ENCODE data around the gene ROR1.

The ROR1 gene

GRCh38 chr1:63833363-63834119 is 59.7 kb downstream of the ROR1 start:
- TF ChIP-seq, protein P1, sequence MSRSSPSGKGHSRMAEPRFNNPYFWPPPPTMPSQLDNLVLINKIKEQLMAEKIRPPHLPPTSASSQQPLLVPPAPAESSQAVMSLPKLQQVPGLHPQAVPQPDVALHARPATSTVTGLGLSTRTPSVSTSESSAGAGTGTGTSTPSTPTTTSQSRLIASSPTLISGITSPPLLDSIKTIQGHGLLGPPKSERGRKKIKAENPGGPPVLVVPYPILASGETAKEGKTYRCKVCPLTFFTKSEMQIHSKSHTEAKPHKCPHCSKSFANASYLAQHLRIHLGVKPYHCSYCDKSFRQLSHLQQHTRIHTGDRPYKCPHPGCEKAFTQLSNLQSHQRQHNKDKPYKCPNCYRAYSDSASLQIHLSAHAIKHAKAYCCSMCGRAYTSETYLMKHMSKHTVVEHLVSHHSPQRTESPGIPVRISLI (tag by site-specific recombination; IDR thresholded peaks at IDR 0.05) = peak; percentile 71; the same call in 1 of the 2 replicates
- no peak for TF ChIP-seq MYNN (tag by site-specific recombination; IDR thresholded peaks at IDR 0.05; ENCODE audit: borderline replicate concordance)
- peaks cover 8% of the 10 kb centered on the region; the same call in 1 of the 2 replicates for H3K4me1 ChIP-seq (ENCODE audit: control insufficient read depth, insufficient read depth, low read length)
- no peak overlapping the region for H3K4me3 ChIP-seq (ENCODE audit: low read depth, low read length)
- H3K27ac ChIP-seq (ENCODE audit: extremely low read depth, low read depth, low read length) = no peak overlapping the region
- no peaks in the 10 kb centered on the region for H3K9me3 ChIP-seq (ENCODE audit: control insufficient read depth, insufficient read depth, low read depth, low read length)
- H3K36me3 ChIP-seq (ENCODE audit: control insufficient read depth in 2 of 2, insufficient read depth in 1 of 2, low read length in 2 of 2) = no peaks in the 10 kb centered on the region
- POLR2A ChIA-PET = no interaction called here
- CTCF ChIA-PET = interaction anchor here (1.1 kb wide), 1 partner anchor 159 kb away, joined by 4 read pairs; no protein-coding TSS in a partner anchor

DNA sequence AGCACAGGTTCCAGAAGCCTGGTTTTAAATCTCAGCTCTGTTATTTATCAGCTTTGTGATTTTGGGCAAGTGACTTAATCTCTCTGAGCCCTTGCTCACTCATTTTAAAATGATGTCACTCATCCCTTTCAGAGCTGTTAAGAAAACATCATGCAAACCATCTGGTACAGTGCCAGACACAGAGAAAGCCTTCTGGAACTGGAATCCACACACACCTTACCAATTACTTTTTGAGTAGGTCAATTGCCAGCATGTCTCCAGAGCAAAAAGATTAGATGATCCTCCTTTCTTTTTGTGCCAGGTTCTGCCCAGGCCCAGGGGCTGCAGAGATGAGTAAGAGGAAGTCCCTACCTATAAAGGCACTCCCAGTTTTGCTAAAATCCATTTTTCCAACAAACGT is 61.3 kb downstream of the ROR1 start:
- no peaks in the 10 kb centered on the region for H3K9me3 ChIP-seq (ENCODE audit: control insufficient read depth, insufficient read depth, low read depth, low read length)
- CTCF ChIA-PET = interaction anchor here (0.7 kb wide), 3 partner anchors 15 to 878 kb away, joined by 3 to 5 read pairs (median 4); no protein-coding TSS in a partner anchor
- H3K27ac ChIP-seq (ENCODE audit: extremely low read depth, low read depth, low read length) = no peak overlapping the region
- H3K4me1 ChIP-seq (ENCODE audit: control insufficient read depth, insufficient read depth, low read length) = peaks cover 8% of the 10 kb centered on the region; the same call in 1 of the 2 replicates
- no peaks in the 10 kb centered on the region for H3K36me3 ChIP-seq (ENCODE audit: control insufficient read depth in 2 of 2, insufficient read depth in 1 of 2, low read length in 2 of 2)
- POLR2A ChIA-PET = interaction anchor here (0.6 kb wide), 1 partner anchor 128 kb away, joined by 4 read pairs; no protein-coding TSS in a partner anchor
- H3K4me3 ChIP-seq (ENCODE audit: low read depth, low read length) = no peak overlapping the region
- TF ChIP-seq ZNF324 (tag by site-specific recombination; IDR thresholded peaks at IDR 0.05) (no peak), ZXDB (tag by site-specific recombination; IDR thresholded peaks at IDR 0.05) (0 out of 2 replicates have a peak, but pooled peaks have one; percentile 14), ZNF302 (tag by site-specific recombination; IDR thresholded peaks at IDR 0.05; ENCODE audit: low read depth) (no peak), ZNF501 (tag by site-specific recombination; IDR thresholded peaks at IDR 0.05) (0 out of 2 replicates have a peak, but pooled peaks have one; percentile 61), ZNF580 (tag by site-specific recombination; IDR thresholded peaks at IDR 0.05) (no peak), YY1 (tag by site-specific recombination; IDR thresholded peaks at IDR 0.05) (no peak), ZEB2 (tag by site-specific recombination; IDR thresholded peaks at IDR 0.05) (no peak), AEBP2 (tag by site-specific recombination; IDR thresholded peaks at IDR 0.05; ENCODE audit: borderline replicate concordance) (no peak), GLI4 (tag by site-specific recombination; IDR thresholded peaks at IDR 0.05) (no peak), ZNF704 (tag by site-specific recombination; IDR thresholded peaks at IDR 0.05) (no peak), RBAK (tag by site-specific recombination; IDR thresholded peaks at IDR 0.05) (no peak), ZNF416 (tag by site-specific recombination; IDR thresholded peaks at IDR 0.05) (no peak), ZNF510 (tag by site-specific recombination; IDR thresholded peaks at IDR 0.05; ENCODE audit: insufficient replicate concordance) (no peak), ZNF747 (tag by site-specific recombination; IDR thresholded peaks at IDR 0.05) (no peak), ZNF768 (tag by site-specific recombination; IDR thresholded peaks at IDR 0.05) (0 out of 2 replicates have a peak, but pooled peaks have one; percentile 46), ZNF37A (tag by site-specific recombination; IDR thresholded peaks at IDR 0.05) (no peak), SCRT1 (tag by site-specific recombination; IDR thresholded peaks at IDR 0.05; ENCODE audit: borderline replicate concordance) (no peak), ZNF621 (tag by site-specific recombination; IDR thresholded peaks at IDR 0.05) (no peak), ZNF366 (tag by site-specific recombination; conservative IDR thresholded peaks at IDR 0.05) (peak; percentile 48; the same call in 1 of the 2 replicates), KLF16 (tag by site-specific recombination; IDR thresholded peaks at IDR 0.05) (no peak), ZNF146 (tag by site-specific recombination; IDR thresholded peaks at IDR 0.05) (no peak), ZNF76 (tag by site-specific recombination; IDR thresholded peaks at IDR 0.05; ENCODE audit: borderline replicate concordance, low read depth) (no peak), ELK4 (IDR thresholded peaks at IDR 0.05; ENCODE audit: borderline replicate concordance, low read depth, low read length) (no peak), ZNF112 (tag by site-specific recombination; IDR thresholded peaks at IDR 0.05) (no peak)
- TF ChIP-seq, protein P2, sequence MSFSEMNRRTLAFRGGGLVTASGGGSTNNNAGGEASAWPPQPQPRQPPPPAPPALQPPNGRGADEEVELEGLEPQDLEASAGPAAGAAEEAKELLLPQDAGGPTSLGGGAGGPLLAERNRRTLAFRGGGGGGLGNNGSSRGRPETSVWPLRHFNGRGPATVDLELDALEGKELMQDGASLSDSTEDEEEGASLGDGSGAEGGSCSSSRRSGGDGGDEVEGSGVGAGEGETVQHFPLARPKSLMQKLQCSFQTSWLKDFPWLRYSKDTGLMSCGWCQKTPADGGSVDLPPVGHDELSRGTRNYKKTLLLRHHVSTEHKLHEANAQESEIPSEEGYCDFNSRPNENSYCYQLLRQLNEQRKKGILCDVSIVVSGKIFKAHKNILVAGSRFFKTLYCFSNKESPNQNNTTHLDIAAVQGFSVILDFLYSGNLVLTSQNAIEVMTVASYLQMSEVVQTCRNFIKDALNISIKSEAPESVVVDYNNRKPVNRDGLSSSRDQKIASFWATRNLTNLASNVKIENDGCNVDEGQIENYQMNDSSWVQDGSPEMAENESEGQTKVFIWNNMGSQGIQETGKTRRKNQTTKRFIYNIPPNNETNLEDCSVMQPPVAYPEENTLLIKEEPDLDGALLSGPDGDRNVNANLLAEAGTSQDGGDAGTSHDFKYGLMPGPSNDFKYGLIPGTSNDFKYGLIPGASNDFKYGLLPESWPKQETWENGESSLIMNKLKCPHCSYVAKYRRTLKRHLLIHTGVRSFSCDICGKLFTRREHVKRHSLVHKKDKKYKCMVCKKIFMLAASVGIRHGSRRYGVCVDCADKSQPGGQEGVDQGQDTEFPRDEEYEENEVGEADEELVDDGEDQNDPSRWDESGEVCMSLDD (tag by site-specific recombination; IDR thresholded peaks at IDR 0.05) = no peak

Measured in HEK293 (cell line).